Ishikawa (cell line): ENCODE results near the gene RHBDD1.

ENCODE experiments used
- CEBPB ChIP-seq: IDR thresholded peaks from 2 replicates; pipeline ENCODE4 v1.6.1; 2012
- CREB1 ChIP-seq: IDR thresholded peaks from 2 replicates; pipeline ENCODE4 v1.6.1; 2012; ENCODE audit warnings: low read depth
- EGR1 ChIP-seq: IDR thresholded peaks from 2 replicates; pipeline ENCODE4 v1.6.1; 2012
- EP300 ChIP-seq: IDR thresholded peaks from 2 replicates; pipeline ENCODE4 v1.6.1; 2012; ENCODE audit warnings: borderline replicate concordance
- FOXM1 ChIP-seq: IDR thresholded peaks from 2 replicates; pipeline ENCODE4 v1.6.1; 2012; ENCODE audit warnings: low read depth, borderline replicate concordance
- TAF1 ChIP-seq: IDR thresholded peaks from 2 replicates; pipeline ENCODE4 v1.6.1; 2012; ENCODE audit warnings: low read depth, mild to moderate bottlenecking
- TCF12 ChIP-seq: IDR thresholded peaks from 2 replicates; pipeline ENCODE4 v1.6.1; 2012; ENCODE audit warnings: low read depth
- TEAD4 ChIP-seq: IDR thresholded peaks from 2 replicates; pipeline ENCODE4 v1.6.1; 2012
- YY1 ChIP-seq: IDR thresholded peaks from 2 replicates; pipeline ENCODE4 v1.6.1; 2012; ENCODE audit warnings: low read depth
- TF ChIP-seq, protein P1 (sequence below): IDR thresholded peaks from 2 replicates; pipeline ENCODE4 v1.6.1; 2012; ENCODE audit warnings: low read depth, mild to moderate bottlenecking
- TF ChIP-seq, protein P2 (sequence below): IDR thresholded peaks from 2 replicates; pipeline ENCODE4 v1.6.1; 2012
- TF ChIP-seq, protein P3 (sequence below): IDR thresholded peaks from 2 replicates; pipeline ENCODE4 v1.6.1; 2012

DNA sequence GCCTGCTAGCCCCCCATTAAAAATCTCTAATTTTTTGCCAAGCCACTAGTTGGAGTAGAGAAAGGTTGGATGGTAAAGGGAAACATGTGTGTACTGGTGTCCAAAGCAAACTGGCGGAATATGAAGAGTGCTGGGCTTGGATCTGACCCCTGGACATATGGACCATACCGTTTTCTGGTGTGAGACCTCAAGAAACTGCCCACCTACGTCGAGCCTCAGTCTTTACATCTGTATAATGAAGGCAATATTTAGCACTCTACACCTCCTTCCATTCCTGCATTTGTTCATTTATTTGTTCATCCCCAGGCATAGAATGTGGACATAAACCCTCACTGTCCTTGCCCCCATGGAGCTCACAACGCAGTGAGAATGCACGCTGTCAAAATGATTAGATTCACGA lies 142.4 kb downstream of the RHBDD1 start:
- TF ChIP-seq, protein P1, sequence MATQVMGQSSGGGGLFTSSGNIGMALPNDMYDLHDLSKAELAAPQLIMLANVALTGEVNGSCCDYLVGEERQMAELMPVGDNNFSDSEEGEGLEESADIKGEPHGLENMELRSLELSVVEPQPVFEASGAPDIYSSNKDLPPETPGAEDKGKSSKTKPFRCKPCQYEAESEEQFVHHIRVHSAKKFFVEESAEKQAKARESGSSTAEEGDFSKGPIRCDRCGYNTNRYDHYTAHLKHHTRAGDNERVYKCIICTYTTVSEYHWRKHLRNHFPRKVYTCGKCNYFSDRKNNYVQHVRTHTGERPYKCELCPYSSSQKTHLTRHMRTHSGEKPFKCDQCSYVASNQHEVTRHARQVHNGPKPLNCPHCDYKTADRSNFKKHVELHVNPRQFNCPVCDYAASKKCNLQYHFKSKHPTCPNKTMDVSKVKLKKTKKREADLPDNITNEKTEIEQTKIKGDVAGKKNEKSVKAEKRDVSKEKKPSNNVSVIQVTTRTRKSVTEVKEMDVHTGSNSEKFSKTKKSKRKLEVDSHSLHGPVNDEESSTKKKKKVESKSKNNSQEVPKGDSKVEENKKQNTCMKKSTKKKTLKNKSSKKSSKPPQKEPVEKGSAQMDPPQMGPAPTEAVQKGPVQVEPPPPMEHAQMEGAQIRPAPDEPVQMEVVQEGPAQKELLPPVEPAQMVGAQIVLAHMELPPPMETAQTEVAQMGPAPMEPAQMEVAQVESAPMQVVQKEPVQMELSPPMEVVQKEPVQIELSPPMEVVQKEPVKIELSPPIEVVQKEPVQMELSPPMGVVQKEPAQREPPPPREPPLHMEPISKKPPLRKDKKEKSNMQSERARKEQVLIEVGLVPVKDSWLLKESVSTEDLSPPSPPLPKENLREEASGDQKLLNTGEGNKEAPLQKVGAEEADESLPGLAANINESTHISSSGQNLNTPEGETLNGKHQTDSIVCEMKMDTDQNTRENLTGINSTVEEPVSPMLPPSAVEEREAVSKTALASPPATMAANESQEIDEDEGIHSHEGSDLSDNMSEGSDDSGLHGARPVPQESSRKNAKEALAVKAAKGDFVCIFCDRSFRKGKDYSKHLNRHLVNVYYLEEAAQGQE, result no peak
- TF ChIP-seq EP300, result no peak
- TF ChIP-seq CREB1, result no peak
- no peak for TF ChIP-seq TEAD4
- no peak for TF ChIP-seq TCF12
- TF ChIP-seq CEBPB, result no peak
- TF ChIP-seq, protein P2, sequence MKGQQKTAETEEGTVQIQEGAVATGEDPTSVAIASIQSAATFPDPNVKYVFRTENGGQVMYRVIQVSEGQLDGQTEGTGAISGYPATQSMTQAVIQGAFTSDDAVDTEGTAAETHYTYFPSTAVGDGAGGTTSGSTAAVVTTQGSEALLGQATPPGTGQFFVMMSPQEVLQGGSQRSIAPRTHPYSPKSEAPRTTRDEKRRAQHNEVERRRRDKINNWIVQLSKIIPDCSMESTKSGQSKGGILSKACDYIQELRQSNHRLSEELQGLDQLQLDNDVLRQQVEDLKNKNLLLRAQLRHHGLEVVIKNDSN, result no peak
- TF ChIP-seq, protein P3, sequence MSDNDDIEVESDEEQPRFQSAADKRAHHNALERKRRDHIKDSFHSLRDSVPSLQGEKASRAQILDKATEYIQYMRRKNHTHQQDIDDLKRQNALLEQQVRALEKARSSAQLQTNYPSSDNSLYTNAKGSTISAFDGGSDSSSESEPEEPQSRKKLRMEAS, result no peak
- no peak for TF ChIP-seq EGR1
- no peak for TF ChIP-seq TAF1
- TF ChIP-seq FOXM1, result no peak
- TF ChIP-seq YY1, result no peak
